RKO (cell line): ENCODE data around the gene ACER1.
"Not testable (repeated sequence)": the region's sequence is repeated elsewhere in the genome, so short reads cannot be mapped to it uniquely, and the experiment has no call there.

Source experiments
- DNase-seq: peaks from one replicate; pipeline ENCODE4 v3.0.0-alpha.2; 2016; ENCODE audit warnings: low spot score

The ACER1 gene, protein sequence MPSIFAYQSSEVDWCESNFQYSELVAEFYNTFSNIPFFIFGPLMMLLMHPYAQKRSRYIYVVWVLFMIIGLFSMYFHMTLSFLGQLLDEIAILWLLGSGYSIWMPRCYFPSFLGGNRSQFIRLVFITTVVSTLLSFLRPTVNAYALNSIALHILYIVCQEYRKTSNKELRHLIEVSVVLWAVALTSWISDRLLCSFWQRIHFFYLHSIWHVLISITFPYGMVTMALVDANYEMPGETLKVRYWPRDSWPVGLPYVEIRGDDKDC

DNA sequence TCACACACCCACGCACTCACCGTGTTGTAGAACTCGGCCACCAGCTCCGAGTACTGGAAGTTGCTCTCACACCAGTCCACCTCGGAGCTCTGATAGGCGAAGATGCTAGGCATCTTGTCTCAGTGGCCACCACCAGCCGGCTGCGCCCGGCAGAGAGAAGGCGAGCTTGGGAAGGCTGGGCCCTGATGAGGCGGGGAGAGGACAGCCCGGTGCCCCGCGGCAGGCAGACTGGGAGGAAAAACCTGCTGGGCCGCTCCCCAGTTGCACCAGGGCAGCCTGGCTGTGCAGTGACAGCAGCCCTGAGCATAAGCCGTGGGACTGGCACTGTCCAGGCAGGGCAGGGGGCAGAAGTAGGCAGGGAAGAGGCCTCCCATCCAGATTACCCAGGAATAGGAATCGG lies at the start of gene ACER1:
ACER1 (minus strand) TSS at position 174 of the 400 bp plus-strand sequence; CDS start at position 113, 61 bp downstream.
- DNase-seq, result no peak

DNA sequence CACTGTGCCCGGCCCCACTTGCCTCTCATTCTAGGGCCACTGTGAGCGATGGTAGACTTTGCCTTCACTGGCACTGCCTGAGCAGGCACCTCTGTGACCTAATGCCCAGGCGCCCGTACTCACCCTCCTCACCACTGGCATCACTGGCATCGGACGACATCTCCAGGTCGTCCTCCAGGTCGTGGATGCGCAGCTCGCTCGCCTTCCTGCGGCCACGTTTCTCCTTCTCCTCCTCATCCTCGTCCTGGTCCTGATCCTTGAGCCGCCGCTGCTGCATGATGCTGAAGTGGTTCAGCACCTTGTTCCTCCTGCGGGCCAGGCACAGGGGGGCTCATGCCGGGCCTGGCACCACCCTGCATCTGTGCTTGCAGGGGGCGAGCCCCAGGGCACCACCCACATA lies 49.8 kb upstream of the ACER1 start:
- no peak for DNase-seq

DNA sequence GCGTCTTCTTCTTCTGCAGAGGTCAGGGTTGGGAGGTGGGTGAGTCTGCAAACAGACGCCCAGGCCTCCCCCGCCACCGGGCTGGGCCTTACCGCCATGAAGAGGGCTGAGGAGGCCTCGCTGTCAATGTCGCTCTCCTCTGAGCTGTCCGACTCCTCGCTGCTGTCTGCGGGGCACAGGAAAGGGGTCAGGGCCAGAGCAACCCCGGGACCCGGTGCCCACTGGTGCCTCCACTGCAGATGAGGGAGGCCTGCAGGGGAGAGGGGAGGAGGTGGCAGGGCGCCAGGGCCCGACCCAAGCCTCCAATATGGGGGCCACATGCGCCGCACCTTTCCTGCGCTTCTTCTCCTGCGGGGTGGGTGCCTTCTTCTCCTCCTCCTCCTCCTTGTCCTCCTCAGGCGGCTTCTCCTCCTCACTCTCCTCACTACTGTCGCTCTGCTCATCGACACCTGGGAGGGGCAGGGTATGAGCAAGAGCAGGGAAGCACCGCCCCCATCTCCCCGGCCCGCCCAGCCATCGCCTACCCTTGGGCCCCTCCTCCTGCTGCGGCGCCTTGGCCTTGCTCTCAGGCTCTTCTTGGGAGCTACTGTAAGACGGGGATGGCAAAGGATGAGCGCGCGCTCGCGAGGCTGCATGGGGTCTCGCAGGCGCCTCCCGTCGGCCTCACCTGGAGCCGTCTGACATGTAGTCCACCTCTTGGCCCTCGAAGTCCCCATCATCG lies 47.8 kb upstream of the ACER1 start:
- no peak for DNase-seq

DNA sequence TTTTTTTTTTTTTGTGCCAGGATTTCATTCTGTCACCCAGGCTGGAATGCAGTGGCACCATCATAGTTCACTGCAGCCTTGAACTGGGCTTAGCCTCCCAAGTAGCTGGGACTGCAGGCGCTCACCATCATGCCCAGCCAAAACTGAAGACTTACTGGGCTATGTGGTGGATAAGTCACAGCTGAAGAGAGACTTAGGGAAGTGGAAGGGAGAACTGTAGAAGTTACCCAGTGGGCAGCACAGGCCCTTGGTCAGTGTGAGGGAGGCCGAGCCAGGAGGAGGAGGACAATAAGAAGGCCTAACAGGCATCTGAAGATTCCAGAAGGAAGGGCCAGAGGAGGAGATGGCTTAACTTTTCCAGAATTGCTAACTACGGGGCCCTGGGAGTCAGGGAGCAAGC lies 46.3 kb upstream of the ACER1 start:
- no peak for DNase-seq

DNA sequence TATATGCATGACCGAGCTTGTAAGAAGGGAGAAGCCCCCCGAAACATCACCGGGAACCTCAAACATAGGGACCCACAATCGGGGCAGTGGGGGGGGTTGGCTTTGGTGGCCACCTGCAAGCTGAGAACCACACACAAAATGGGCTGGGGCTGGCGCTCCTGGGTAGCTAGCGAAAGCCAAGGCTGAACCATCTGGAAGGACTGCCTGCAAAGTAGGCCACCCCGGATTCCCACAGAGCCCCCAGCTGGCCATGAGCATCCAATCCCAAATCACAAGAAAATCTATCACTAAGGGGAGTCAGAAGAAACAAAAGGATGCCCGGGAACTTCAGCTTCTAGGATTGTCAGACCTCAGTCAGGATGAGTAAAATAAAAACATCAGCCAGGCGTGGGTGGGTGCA lies 45.1 kb upstream of the ACER1 start:
- no peak for DNase-seq

DNA sequence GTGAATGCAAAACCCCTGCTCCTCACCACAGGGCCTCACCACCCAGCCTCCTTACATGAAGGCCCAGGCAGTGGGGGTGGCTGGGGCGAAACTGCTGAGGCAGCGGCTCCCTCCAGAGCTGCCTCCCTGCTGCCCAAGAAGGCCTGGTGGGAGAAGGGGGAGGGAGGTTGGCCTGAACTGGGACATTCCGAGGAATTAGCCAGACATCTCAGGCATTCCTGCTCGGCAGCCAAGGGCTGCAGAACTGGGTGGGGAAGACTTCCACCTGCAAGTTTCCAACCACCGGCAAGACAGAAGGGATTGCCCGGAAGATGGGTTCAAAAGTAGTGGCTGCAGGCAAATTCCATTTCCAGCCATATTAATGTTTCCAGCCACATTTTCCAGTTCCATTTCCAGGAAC lies 44.6 kb upstream of the ACER1 start:
- DNase-seq, result no peak

DNA sequence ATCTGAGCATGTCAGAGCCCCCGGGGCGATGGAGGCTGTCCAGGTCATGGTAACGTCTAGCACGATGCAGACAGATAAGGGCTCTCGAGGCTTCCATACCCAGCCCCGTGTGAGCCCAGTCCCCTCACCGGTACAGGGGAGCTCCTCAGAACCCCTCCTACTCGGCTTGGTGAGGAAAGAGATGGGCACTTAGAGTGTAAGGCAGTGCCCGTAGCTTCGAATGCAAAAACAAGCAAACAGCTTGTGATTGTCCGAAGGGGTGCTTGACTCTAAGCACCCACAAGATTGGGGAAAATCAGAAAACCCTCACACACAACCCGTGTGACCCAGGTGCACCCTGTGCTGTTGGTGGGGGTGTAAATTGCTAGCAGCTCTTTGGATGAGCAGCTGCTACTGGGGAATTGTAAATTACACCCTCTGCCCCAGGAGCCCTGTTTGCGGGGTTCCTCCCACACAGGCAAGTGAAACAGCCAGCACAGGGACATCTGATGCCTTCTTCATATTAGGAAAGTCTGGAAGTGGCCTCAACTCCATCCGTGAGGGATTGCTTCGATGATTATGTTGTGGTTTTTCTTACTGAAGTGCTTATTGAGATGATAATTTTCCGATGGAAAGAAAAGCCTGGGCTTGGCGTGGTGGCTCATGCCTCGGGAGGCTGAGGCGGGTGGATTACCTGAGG lies 43.2 kb upstream of the ACER1 start:
- DNase-seq, result no peak

DNA sequence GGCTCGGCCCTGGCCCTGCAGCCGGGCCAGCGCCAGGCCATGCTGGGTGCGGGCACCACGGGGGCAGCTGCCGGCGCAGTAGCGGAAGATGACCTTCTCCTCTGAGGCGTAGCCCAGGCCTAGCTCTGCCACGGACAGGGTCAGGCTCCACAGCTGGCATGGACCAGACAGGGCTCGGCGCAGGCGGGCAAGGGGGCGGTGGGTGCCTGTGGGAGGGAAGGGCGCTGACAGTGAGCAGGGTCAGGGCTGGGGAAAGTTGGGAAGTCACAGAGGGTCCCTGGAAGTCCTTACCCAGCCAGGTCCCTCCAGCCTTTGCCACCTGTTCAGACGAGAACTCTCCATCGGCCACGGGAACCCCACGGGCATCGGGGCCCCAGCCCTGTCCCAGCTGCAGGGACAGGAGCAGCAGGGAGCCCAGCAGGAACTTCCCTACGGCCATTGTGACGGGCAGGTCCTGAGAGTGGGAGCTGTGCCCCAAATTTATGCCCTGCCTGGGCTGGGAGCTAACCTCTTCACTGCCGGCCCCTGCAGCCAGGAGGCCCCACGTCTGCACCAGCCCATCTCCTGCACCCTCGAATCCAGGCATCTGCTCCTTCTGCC lies 42.1 kb upstream of the ACER1 start, which contains the start of gene PSPN:
PSPN (minus strand) TSS at position 523 of the 600 bp plus-strand sequence; CDS start at position 439, 84 bp downstream.
- no peak for DNase-seq

DNA sequence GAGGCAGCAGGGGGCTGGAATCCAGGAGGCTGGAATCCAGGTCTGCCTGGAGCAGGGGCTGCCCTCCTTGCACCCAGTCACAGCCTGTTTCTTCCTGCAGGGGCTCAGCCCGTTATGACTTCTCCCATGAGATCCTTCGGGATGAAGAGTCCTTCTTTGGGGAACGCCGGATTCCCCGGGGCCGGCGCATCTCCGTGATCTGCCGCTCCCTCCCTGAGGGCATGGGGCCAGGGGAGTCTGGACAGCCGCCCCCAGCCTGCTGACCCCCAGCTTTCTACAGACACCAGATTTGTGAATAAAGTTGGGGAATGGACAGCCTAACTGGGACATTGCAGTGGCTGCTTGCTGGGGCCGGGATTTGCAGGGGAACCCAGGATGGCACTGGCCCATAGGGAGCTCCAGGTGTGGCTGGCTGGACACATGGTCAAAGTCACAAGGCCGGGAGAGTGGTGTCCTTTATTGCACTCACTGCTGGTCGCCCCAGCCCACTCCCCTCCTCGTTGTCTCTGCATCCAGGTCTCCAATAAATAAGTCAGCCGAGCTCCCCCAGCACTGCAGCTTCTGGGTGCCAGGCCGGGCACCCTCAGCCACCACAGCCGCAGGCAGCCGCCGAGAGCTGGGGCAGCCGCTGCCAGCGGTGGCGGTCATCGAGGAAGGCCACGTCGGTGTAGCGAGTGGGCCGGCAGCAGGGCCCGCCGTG lies 41.4 kb upstream of the ACER1 start:
- no peak for DNase-seq

DNA sequence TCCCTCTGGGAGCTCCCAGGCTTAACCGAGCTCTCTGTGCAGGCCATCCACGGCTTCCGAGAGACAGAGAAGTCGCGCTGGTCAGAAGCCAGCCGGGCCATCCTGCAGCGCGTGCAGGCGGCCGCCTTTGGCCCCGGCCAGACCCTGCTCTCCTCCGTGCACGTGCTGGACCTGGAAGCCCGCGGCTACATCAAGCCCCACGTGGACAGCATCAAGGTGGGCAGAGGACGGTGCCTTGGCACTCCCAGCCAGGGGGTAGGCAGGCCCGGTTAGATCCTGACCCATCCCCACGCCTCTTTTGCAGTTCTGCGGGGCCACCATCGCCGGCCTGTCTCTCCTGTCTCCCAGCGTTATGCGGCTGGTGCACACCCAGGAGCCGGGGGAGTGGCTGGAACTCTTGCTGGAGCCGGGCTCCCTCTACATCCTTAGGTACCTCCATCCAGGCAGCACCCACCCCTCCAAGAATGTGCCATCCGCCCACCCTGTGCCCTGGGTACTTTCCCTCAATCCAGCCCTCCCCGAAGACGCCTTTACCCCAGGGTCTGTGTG lies 40.8 kb upstream of the ACER1 start:
- no peak for DNase-seq

DNA sequence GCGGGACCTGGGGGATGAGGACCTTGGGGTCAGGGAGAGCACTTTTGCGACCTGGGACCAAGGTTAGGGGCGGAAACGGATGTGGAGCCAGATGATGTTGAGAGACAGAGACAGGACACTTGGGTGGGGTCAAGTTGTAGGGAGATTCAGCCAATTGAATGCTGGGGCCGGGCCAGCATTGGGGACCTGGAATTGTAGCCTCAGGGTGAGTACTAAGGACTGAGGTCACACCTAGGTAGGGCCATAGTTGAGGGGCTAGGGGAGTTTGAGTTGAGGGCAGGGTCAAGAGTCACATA lies 40.3 kb upstream of the ACER1 start:
- DNase-seq, result no peak

DNA sequence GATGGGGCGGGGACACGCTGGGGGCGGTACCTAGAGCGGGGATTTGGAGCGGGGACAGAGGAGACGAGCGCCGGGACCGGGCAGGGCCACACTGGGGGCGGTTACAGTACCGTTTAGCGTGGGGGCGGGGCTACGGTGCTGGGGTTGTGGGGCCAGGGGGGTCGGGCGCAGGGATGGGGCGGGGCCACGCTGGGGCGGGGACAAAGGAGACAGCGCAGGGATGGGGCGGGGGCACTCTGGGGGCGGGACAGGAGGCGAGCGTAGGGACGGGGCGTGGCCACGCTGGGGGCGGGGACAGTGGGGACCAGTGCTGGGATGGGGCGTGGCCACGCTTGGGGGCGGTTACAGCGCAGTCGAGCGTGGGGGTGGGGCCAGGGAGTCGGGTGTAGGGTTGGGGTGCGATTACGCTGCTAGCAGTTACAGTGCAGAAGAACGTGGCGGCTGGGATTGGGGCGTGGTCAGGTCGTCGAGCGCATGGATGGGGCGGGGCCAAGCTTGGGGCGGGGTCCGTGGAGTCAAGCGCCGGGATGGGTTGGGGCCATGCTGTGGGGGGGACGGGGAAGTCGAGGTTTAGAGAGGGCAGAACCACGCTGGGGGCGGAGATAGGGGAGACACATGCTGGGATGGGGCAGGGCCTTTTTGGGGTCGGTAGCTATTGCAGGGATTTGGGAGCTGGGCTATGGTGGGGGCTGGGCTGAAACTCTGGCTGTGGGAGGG lies 39.8 kb upstream of the ACER1 start:
- DNase-seq, result peak; percentile 96

DNA sequence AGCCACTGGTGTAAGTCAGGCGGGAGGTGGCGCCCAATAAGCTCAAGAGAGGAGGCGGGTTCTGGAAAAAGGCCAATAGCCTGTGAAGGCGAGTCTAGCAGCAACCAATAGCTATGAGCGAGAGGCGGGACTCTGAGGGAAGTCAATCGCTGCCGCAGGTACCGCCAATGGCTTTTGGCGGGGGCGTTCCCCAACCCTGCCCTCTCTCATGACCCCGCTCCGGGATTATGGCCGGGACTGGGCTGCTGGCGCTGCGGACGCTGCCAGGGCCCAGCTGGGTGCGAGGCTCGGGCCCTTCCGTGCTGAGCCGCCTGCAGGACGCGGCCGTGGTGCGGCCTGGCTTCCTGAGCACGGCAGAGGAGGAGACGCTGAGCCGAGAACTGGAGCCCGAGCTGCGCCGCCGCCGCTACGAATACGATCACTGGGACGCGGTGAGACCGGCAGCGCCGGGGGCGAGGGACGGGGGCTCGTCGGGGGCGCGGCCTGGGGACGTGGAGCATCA lies 39.2 kb upstream of the ACER1 start, which contains the start of gene ALKBH7:
ALKBH7 (plus strand) TSS at position 201 of the 502 bp plus-strand sequence; CDS start at position 228, 27 bp downstream.
- DNase-seq, result peak; percentile 100

DNA sequence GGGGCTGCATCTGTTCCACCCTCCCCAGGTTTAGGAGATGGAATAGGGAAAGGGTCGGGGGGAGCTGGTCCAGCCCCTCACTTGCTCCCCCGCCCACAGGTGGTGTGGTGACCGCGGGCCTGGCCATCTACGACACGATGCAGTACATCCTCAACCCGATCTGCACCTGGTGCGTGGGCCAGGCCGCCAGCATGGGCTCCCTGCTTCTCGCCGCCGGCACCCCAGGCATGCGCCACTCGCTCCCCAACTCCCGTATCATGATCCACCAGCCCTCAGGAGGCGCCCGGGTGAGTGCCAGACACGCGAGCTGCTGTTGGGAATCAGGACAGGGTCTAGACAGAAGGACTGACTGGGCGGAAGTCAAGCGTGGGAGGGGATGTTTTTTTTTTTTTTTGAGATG lies 30.9 kb upstream of the ACER1 start:
- DNase-seq, result no peak

DNA sequence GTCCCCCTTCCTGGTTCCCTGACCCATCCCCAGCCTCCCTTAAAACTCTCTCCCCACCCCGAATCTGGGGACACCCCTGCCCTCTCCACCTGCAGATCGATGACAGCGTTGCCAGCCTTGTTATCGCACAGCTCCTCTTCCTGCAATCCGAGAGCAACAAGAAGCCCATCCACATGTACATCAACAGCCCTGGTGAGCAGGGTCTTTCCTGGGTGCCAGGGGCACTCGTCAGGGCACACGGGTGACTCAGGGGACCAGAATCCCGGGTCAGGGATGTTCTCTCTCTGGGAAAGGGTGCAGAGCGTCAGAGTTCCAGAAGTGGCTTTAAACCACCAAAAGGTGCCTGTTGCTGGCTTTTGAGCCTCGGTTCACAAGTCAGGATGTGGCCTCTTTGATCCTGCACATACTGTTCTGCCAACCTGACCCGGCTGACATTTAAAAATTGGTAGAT lies 29.0 kb upstream of the ACER1 start:
- peak; percentile 59 for DNase-seq

DNA sequence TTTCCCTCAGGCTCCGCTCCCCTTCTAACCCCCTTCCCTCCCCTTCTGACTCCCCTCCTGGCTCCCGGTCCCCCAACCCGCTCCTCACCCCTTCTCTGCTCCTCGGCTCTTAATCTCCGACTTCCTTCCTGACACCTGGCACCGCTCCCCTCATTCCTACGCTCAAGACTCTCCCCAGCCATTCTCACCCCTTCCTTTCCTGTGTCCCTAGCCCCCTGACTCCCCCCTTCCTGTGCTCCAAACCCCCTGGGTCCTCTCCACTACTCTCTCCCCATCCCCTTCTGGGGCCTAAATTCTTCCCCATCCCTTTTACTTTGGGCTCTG lies 28.6 kb upstream of the ACER1 start:
- DNase-seq, result peak; percentile 40

DNA sequence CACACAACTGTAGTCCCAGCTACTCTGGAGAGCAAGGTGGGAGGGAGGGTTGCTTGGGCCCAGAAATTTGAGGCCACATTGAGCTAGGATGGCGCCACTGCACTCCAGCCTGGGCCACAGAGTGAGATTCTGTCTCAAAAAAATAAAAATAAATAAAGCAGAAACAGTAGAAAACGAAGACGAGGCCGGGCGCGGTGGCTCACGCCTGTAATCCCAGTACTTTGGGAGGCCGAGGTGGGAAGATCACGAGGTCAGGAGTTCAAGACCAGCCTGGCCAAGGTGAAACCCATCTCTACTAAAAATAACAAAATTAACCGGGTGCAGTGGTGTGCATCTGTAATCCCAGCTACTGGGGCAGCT lies 27.4 kb upstream of the ACER1 start:
- not testable (repeated sequence) for DNase-seq

DNA sequence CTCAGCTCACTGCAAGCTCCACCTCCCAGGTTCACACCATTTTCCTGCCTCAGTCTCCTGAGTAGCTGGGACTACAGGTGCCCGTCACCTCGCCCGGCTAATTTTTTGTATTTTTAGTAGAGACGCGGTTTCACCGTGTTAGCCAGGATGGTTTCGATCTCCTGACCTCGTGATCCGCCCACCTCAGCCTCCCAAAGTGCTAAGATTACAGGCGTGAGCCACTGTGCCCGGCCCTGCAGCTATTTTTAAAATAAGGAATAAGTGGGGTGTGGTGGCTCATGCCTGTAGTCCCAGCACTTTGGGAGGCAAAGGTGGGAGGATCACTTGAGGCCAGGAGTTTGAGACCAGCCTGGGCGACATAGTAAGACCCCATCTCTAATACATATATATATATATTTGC lies 27.0 kb upstream of the ACER1 start:
- DNase-seq, result not testable (repeated sequence)

DNA sequence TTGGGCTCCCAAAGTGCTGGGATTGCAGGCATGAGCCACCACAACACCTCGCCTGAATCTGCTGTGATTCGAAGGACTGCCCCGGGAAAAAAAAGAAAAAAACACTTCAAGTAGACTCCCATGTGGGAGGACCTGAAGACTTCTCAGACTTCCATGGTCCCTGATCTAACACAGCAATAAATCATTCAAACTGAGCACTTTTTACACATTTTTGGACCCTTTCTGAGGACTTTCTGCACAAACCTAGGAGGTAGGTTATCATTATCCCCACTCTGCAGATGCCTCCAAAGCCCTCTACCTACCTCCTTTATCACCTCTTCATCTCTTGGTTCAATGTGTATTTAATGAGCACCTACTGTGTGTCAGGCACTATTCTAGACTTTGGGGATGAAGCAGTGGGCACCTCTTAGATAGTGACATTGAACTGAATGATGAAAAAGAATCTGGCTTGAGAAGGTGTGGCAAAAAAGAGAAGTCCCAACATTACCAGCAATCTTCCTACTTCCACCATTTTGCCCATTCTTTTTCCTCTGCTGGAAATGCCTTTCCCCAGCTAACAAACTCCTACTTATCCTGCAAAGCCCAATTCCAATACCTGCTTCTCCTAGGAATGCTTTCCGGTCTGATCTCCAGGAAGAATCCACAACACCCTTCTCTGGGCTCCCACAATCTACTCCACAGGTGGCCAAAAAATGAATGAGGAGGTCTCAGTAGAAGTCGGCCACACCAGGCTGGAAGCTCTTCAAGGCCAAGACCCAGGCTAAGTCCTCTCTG lies 26.3 kb upstream of the ACER1 start:
- no peak for DNase-seq

DNA sequence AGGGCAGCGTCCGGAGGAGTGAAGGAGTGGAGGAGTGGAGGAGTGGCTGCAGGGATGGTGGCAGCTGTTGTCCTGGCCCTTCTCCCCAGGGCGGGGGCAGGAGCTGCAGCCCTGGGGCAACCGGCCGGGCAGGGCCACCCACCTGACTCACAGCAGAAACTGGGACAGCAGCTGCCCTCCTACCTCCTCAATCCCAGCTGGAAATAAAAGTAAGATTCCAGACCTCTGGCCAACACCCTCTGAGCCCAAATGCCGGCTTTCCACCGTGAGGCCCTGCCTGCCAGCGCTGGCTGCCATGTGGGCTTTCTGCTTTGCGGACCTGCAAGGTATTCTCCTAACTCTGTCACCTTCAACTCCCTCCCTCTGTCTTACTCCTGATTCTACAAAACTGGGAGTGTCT lies 24.6 kb upstream of the ACER1 start:
- no peak for DNase-seq
